Middle frontal gyrus (tissue), 1 donor: ENCODE measurements around the gene BRICD5.

Experiments used
- DNase-seq: peaks from one replicate; pipeline ENCODE4 v3.0.0-alpha.2; 2015; ENCODE audit warnings: low spot score; ENCODE audit errors: extremely low spot score

The BRICD5 gene

DNA sequence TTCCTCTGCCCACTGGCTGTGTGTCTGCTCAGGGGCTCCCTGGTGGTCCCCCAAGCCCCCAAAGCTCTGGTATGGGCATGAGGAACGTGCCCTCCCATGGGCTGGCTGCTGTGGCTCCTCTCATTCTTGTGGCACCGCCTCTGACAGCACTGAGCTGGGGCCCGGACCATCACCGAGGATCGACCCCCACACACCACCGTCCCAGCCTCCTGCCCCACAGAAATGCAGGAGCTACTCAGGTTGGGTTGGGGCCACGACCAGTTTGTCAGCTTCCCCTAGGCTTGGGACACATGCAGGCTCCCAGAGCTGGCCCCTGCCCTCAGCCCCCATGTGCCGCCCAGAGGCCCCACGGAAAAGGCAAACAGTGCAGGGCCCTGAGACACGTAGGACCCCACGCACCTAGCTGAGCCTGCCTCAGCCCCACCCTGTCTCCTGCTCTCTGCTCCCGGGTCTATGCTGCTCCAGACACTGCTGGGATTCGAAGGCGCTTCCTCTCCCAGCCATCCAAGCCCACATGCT is 11.0 kb downstream of the BRICD5 start:
- no peak for DNase-seq

DNA sequence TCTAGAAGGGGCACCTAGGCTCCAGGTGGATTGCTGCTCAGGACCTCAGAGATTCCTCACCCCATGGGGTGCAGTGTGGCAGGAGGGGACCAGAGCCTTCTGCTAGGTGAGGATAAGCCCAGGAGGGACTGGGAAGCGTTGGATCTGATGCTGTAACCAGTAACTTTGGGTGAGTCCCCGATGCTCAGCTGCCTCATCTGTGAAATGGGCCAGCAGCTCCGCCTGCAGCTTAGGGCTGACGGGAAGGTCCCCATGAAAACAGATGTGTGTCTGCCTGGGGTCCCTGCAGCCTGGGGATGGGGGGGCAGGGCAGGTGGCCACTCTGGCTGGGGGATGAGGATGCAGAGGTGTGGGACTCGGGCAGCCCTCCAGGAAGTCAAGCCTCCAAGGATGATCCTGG is 11.6 kb downstream of the BRICD5 start:
- no peak for DNase-seq

DNA sequence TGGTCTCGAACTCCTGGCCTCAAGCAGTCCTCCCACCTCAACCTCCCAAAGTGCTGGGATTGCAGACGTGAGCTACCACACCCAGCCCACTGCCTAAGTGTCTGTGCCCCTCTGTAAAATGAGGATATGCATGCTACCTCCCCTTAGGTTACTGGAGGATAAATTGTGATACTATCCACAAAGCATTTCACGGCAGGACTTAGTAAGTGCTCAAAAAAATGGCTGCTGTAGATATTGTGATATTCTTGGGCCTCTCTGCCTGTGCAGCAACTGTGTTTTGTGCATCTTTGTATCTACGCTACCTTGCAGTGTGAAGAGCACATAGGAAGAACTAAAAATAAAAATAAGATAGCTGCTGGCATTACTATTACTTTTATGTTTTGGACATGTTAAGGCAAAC is 12.4 kb downstream of the BRICD5 start:
- no peak for DNase-seq

GRCh38 chr16:2197765-2198164 is 12.9 kb downstream of the BRICD5 start:
- DNase-seq, result no peak

DNA sequence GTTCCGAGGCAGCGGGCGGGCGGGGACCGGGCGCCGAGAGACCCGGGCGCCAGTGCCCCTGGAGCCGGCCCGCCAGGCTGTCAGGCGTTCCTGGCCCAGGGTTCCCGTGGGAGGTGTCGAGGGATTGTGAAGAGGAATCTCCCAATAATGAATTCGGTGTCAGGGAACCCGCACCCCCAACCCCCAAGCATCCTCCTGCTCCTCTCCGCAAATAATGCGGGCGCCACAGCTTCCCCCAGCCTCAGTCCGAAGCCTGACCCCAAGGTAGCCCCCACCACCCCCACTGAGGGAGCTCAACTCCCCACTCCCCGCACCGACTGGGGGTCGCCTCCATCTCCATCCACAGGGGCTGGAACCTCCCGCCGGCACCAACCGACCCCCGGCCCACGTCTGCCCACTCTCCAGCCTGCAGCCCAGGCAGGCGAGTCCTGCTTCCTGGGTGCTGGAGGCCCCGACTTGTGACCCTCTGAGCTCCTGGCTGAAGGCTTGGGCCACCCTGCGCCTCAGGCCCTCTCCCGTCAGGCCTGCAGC is 13.6 kb downstream of the BRICD5 start:
- no peak for DNase-seq

- no peak for DNase-seq
These were observed 14.3 kb downstream of the BRICD5 start, which contains the start of gene CASKIN1 for GRCh38 chr16:2196162-2196980. CASKIN1 (minus strand) TSS chr16:2196605; CDS start chr16:2196432, 173 bp downstream.

- no peak for DNase-seq
These were observed 15.1 kb downstream of the BRICD5 start for GRCh38 chr16:2195322-2196161.

DNA sequence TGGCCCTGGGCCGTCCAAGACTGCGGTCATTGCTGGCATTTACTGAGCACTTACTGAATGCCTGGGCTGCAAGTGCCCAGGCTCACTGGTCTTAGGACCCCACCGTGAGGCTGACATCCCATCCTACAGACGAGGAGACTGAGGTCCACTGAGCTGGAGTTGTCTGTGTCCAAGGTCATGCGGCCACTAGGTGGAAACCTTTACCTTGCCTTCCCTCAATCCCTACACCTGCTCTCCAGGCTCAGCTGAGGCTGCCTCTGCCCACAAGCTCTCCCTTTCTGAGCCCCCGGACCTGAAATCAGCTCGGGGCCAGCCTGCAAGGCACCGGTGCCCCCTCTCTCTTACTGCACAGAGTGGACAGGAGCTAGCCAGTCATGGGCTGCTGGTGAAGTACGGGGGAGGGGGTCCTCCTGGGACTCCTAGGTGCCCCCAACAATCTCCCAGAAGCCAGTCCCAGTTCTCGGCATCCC is 15.8 kb downstream of the BRICD5 start:
- DNase-seq, result no peak

DNA sequence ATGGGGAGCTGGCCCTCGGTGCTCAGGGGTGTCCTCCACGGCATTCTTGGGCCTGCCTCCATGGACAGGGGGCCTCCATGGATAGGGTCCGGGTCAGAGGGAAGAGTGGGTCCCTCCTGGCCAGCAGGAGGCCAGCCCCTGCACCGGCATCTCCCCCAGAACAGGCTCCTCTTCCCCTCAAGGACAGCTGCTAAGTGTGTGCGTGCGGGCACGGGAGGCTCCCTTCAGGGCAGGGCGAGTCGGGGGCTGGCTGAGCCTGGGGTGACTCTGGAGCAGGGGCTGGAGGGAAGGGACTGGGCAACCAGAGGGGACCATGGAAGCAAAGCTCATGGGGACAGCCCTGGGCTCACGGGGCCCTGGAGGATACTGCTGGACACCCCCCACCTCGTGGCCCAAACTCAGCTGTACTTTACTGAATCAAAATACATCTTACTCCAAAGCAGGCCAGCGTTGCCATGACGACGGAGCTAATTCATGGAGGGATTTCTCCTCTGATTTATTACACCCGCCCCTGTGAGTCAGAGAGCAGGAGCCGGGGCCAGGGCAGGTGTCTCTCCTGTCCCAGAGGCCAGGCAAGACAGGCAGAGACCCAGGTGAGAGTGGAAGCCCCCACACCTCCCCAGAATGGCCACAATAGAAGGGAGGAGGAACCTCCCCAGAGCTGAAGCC is 16.4 kb downstream of the BRICD5 start:
- DNase-seq, result no peak

DNA sequence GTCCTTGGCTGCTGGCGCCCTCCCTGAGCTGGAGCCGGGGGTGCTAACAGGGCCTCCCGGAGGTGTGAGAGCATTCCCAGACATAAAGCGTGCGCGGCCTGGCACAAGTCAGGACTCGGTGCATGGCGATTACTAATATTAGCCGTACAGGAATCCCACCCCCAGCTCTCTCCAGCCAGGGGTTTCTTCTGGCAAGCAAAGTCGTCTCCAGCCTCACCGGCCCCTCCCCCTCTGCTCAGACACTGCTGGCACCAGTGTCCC is 19.3 kb downstream of the BRICD5 start:
- no peak for DNase-seq

GRCh38 chr16:2190659-2191445 is 19.8 kb downstream of the BRICD5 start:
- DNase-seq, result no peak

- no peak for DNase-seq
These were observed 20.5 kb downstream of the BRICD5 start for GRCh38 chr16:2190002-2190658.

- DNase-seq, result no peak
These were observed 21.3 kb downstream of the BRICD5 start for GRCh38 chr16:2189252-2189893.

GRCh38 chr16:2188395-2188794 is 22.3 kb downstream of the BRICD5 start:
- no peak for DNase-seq

DNA sequence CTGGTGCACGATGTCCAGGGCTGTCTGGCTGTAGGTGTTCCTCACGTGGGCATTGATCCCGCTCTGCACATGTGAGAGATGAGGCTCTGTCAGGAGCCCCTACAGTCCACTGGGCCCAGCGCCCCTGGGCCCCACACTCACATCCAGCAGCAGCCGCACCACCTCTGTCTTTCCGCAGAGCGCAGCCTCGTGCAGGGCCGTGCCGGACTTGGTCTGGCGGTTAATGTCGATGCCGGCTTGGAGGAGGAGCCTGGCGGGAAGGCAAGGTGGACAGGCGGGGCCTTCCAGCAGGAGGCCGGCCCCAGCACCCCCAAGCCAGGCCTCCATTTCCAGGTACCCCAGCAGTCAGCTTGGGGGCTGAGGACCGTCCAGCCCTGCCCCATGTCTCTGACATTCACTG is 23.5 kb downstream of the BRICD5 start:
- no peak for DNase-seq

DNA sequence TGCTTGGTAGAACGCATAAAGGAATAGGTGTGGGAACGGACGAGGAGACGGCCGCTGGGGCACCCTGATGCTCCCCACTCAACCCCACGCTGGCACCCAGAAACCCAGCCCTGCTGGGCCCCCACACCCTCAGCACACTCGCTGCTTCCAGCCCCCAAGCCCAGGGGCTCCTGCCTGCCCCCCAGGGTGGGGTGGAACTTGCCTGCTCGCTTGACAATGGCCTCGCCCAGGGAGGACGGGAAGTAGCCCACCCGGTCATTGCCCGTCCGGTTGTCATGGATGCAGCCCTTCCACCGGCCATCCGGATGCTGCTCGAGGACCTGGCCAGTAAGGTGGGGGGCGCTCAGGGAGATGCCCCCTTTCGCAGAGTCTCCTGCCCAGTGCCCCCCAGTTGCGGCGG is 24.2 kb downstream of the BRICD5 start:
- no peak for DNase-seq

GRCh38 chr16:2186064-2186463 is 24.6 kb downstream of the BRICD5 start:
- DNase-seq, result no peak

DNA sequence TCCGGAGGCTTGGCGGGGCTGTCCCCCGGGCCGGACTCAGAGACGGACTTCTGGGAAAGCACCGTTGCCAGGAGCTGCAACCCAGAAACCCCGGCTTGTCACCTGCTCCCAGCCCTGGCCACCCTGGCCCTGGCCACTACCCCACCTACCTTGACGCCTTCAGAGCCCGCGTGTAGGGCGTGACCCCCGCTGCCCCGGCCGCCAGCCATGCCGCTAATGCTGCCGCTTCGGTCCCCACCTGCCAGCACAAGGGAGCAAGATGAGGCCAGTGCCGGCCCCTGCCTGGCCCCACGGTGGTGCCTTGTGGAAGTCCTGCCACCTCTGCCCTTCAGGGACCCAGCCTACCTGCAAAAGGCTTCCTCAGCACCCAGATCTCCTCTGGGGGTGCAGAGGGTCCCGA is 25.7 kb downstream of the BRICD5 start:
- DNase-seq, result no peak

- no peak for DNase-seq
These were observed 26.3 kb downstream of the BRICD5 start for GRCh38 chr16:2184346-2184745.

DNA sequence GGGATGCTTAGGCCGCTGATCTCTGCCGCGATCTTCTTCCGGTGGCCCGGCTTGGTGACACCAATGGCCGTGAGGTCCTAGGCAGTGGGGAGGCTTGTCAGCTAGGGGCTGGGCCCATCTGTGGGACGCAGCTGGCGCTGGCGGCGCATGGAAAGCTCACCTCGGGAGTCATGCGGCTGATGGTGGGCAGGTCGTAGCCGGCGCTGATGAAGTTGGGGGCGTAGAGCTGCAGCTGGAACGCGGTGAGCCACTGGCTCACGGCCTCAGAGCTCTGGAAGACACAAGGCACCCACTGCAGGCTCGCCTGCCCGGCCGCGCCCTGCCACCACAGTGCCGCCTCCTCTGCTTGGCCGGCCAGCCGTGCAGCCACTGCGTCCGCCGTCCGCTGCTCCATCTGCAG is 27.0 kb downstream of the BRICD5 start:
- no peak for DNase-seq
